GM12891 (cell line): ENCODE measurements around the gene ZNF771.
A peak's percentile ranks its signal among the peaks of the same experiment; 100 is the strongest.

ENCODE experiments used
- POLR2A ChIP-seq: IDR thresholded peaks from 2 replicates; pipeline ENCODE4 v1.6.1; 2011; ENCODE audit warnings: low read depth, low read length, control low read depth
- POLR2AphosphoS5 ChIP-seq: IDR thresholded peaks from 2 replicates; pipeline ENCODE4 v1.6.1; 2011; ENCODE audit warnings: low read depth, low read length, control low read depth
- TAF1 ChIP-seq: IDR thresholded peaks from 2 replicates; pipeline ENCODE4 v1.6.1; 2011; ENCODE audit warnings: low read depth, low read length, control low read depth

GRCh38 chr16:30458561-30459394, 51.4 kb downstream of the ZNF771 start:
- TF ChIP-seq TAF1 (peak; percentile 86), POLR2A (peak; percentile 94), POLR2AphosphoS5 (peak; percentile 94)
